Retina (tissue), 1 donor: Measurements from ENCODE around the gene C10orf95.

Source experiments
- DNase-seq: peaks from one replicate; pipeline ENCODE4 v3.0.0-alpha.2; 2016

The C10orf95 gene

GRCh38 chr10:102400076-102400475 is 51.3 kb downstream of the C10orf95 start:
- no peak for DNase-seq
